HepG2 (cell line): Measurements from ENCODE around the gene F7. TPM values are rescaled to one million over a fixed set of nuclear protein-coding genes. Genes with fewer than 3 reads are reported as not detected.
A peak's percentile ranks its signal among the peaks of the same experiment; 100 is the strongest.

Source experiments
- CCDC6 ChIP-seq: sonication (generic); formaldehyde crosslinking; IDR thresholded peaks from 2 replicates; pipeline ENCODE4 v1.8.1; 2022; ENCODE audit warnings: mild to moderate bottlenecking, missing genetic modification reagents, moderate library complexity
- GLI4 ChIP-seq: sonication (generic); formaldehyde crosslinking; IDR thresholded peaks from 2 replicates; pipeline ENCODE4 v1.5.1; 2020; ENCODE audit warnings: missing genetic modification reagents, mild to moderate bottlenecking, moderate library complexity, borderline replicate concordance
- MAF1 ChIP-seq: sonication (generic); formaldehyde crosslinking; IDR thresholded peaks from 2 replicates; pipeline ENCODE4 v1.5.0; 2020; ENCODE audit warnings: missing genetic modification reagents, borderline replicate concordance
- MBNL3 ChIP-seq: fragments of 250-450 bp; sonication (Bioruptor Pico); conservative IDR thresholded peaks from 2 replicates; pipeline ENCODE4 v1.8.0; 2022; ENCODE audit warnings: mild to moderate bottlenecking, inconsistent platforms
- NPAS2 ChIP-seq: sonication (generic); formaldehyde crosslinking; IDR thresholded peaks from 2 replicates; pipeline ENCODE4 v1.8.0; 2022; ENCODE audit warnings: mild to moderate bottlenecking, missing genetic modification reagents, borderline replicate concordance
- RBM22 ChIP-seq: fragments of 200-400 bp; formaldehyde crosslinking; optimal IDR thresholded peaks from 2 replicates; pipeline ENCODE3; 2017; ENCODE audit warnings: mild to moderate bottlenecking, low read length, moderate library complexity
- SIN3B ChIP-seq: fragments of 150-350 bp; IDR thresholded peaks from 2 replicates; pipeline ENCODE4 v1.6.1; 2014; ENCODE audit warnings: low read length
- SIX1 ChIP-seq: sonication (generic); formaldehyde crosslinking; IDR thresholded peaks from 2 replicates; pipeline ENCODE4 v1.4.0; 2020; ENCODE audit warnings: missing genetic modification reagents, borderline replicate concordance
- SMARCC2 ChIP-seq: fragments of 450-650 bp; IDR thresholded peaks from 2 replicates; pipeline ENCODE4 v1.6.1; 2017; ENCODE audit warnings: antibody characterized with exemption, mild to moderate bottlenecking
- TAF1 ChIP-seq: sonication (generic); formaldehyde crosslinking; IDR thresholded peaks from 2 replicates; pipeline ENCODE4 v1.4.0; 2020; ENCODE audit warnings: missing genetic modification reagents
- ZBTB20 ChIP-seq: sonication (generic); formaldehyde crosslinking; IDR thresholded peaks from 2 replicates; pipeline ENCODE4 v1.8.1; 2023; ENCODE audit warnings: missing genetic modification reagents, low read depth, mild to moderate bottlenecking, borderline replicate concordance
- ZBTB21 ChIP-seq: sonication (generic); formaldehyde crosslinking; IDR thresholded peaks from 2 replicates; pipeline ENCODE4 v1.4.0; 2020; ENCODE audit warnings: missing genetic modification reagents
- ZBTB42 ChIP-seq: sonication (generic); formaldehyde crosslinking; IDR thresholded peaks from 2 replicates; pipeline ENCODE4 v1.5.0; 2020; ENCODE audit warnings: mild to moderate bottlenecking, missing genetic modification reagents
- ZMYM4 ChIP-seq: sonication (generic); formaldehyde crosslinking; IDR thresholded peaks from 2 replicates; pipeline ENCODE4 v1.8.1; 2023; ENCODE audit warnings: mild to moderate bottlenecking, missing genetic modification reagents
- ZNF34 ChIP-seq: sonication (generic); formaldehyde crosslinking; IDR thresholded peaks from 2 replicates; pipeline ENCODE4 v1.4.0; 2020; ENCODE audit warnings: mild to moderate bottlenecking, missing genetic modification reagents, borderline replicate concordance
- ZNF616 ChIP-seq: sonication (generic); formaldehyde crosslinking; IDR thresholded peaks from 2 replicates; pipeline ENCODE4 v1.5.0; 2020; ENCODE audit warnings: low read depth, mild to moderate bottlenecking, missing genetic modification reagents
- ZNF773 ChIP-seq: sonication (generic); formaldehyde crosslinking; IDR thresholded peaks from 2 replicates; pipeline ENCODE4 v1.4.0; 2020; ENCODE audit warnings: missing genetic modification reagents, borderline replicate concordance
- ZNF780A ChIP-seq: sonication (generic); formaldehyde crosslinking; IDR thresholded peaks from 2 replicates; pipeline ENCODE4 v1.8.0; 2022; ENCODE audit warnings: mild to moderate bottlenecking, missing genetic modification reagents, moderate library complexity
- polyA plus RNA-seq, 8 experiments: library from polyadenylated mRNA; depleted of rRNA in 3 of 8; stranded (reverse) in 7 of 8; unstranded in 1 of 8; fragments of >200 nt; fragmentation: Illumina TruSeq in 4 of 8; extraction: Trizol in 4 of 8; gene quantifications; 2 replicates each; pipeline versions ENCODE4 v1.2.1 to v1.2.3, GENCODE V29; 2011 to 2016; ENCODE audit warnings: low read depth in 4 of 8, missing spikeins in 1 of 8, mixed read lengths in 1 of 8; ENCODE audit not compliant: insufficient read depth in 1 of 8
- total RNA-seq, 5 experiments: library from RNA; depleted of rRNA; stranded (reverse); fragments of >200 nt; fragmentation: Illumina TruSeq; extraction: Trizol; gene quantifications; 2 replicates each; pipeline ENCODE4 v1.2.3, GENCODE V29; 2016; ENCODE audit warnings: low read depth in 1 of 5
- TF ChIP-seq, protein P1 (sequence below): sonication (generic); formaldehyde crosslinking; IDR thresholded peaks from 2 replicates; pipeline ENCODE4 v1.4.0; 2020; ENCODE audit warnings: missing genetic modification reagents
- TF ChIP-seq, protein P2 (sequence below): sonication (generic); formaldehyde crosslinking; IDR thresholded peaks from 2 replicates; pipeline ENCODE4 v1.8.1; 2023; ENCODE audit warnings: missing genetic modification reagents, mild to moderate bottlenecking, borderline replicate concordance
- TF ChIP-seq, protein P3 (sequence below): sonication (generic); formaldehyde crosslinking; IDR thresholded peaks from 2 replicates; pipeline ENCODE4 v1.5.0; 2020; ENCODE audit warnings: missing genetic modification reagents

Gene F7
- total and polyA plus RNA-seq, 2 of the 13 experiments (the other 11 are each of a cell fraction or from before 2014, with no cell fraction given): 12.6 to 26.5 TPM

DNA sequence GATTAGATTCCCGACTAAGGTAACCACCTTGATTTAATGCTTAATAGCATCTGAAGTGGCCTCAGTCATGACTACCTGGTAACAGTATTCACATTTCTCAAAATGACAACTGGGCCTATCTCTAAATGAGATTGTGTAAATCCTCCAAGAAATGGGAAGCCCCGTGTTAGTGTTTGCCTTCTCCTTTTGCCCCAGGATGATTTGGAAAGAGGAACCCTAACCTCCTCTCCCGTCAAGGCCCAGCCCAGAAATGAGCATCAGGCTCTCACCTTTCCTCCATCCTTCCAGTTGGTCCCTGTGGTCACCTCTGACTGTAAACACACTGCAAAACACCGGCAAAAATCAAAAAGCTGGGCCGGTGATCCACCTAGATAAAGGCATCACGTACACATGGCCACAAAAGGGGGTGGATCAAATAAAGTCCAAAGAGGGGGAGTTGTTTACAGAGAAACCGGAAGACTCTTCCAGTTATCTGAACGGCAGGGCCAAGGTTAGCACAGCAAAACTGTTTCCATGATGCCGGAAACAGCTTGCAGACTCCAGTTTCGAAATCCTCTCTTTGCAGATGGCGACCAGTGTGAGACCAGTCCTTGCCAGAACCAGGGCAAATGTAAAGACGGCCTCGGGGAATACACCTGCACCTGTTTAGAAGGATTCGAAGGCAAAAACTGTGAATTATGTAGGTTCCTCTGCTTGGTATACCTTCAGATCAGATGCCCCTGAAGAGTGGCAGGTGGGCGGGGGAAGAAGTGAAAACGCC, 33.4 kb downstream of the F7 start (continued):
- peak; percentile 82; the same call in 1 of the 2 replicates for TF ChIP-seq ZBTB20
- TF ChIP-seq, protein P1, sequence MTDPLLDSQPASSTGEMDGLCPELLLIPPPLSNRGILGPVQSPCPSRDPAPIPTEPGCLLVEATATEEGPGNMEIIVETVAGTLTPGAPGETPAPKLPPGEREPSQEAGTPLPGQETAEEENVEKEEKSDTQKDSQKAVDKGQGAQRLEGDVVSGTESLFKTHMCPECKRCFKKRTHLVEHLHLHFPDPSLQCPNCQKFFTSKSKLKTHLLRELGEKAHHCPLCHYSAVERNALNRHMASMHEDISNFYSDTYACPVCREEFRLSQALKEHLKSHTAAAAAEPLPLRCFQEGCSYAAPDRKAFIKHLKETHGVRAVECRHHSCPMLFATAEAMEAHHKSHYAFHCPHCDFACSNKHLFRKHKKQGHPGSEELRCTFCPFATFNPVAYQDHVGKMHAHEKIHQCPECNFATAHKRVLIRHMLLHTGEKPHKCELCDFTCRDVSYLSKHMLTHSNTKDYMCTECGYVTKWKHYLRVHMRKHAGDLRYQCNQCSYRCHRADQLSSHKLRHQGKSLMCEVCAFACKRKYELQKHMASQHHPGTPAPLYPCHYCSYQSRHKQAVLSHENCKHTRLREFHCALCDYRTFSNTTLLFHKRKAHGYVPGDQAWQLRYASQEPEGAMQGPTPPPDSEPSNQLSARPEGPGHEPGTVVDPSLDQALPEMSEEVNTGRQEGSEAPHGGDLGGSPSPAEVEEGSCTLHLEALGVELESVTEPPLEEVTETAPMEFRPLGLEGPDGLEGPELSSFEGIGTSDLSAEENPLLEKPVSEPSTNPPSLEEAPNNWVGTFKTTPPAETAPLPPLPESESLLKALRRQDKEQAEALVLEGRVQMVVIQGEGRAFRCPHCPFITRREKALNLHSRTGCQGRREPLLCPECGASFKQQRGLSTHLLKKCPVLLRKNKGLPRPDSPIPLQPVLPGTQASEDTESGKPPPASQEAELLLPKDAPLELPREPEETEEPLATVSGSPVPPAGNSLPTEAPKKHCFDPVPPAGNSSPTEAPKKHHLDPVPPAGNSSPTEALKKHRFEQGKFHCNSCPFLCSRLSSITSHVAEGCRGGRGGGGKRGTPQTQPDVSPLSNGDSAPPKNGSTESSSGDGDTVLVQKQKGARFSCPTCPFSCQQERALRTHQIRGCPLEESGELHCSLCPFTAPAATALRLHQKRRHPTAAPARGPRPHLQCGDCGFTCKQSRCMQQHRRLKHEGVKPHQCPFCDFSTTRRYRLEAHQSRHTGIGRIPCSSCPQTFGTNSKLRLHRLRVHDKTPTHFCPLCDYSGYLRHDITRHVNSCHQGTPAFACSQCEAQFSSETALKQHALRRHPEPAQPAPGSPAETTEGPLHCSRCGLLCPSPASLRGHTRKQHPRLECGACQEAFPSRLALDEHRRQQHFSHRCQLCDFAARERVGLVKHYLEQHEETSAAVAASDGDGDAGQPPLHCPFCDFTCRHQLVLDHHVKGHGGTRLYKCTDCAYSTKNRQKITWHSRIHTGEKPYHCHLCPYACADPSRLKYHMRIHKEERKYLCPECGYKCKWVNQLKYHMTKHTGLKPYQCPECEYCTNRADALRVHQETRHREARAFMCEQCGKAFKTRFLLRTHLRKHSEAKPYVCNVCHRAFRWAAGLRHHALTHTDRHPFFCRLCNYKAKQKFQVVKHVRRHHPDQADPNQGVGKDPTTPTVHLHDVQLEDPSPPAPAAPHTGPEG: peak; percentile 76; the same call in 1 of the 2 replicates
- no peak for TF ChIP-seq GLI4 (CRISPR knock-in tag)
- no peak for TF ChIP-seq MAF1 (CRISPR knock-in tag)
- no peak for TF ChIP-seq TAF1 (CRISPR knock-in tag)
- no peak for TF ChIP-seq ZBTB21 (CRISPR knock-in tag)
- peak; percentile 78 for TF ChIP-seq ZMYM4
- no peak for TF ChIP-seq NPAS2 (CRISPR knock-in tag)
- no peak for TF ChIP-seq SMARCC2
- TF ChIP-seq, protein P2, sequence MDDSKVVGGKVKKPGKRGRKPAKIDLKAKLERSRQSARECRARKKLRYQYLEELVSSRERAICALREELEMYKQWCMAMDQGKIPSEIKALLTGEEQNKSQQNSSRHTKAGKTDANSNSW (CRISPR knock-in tag): no peak
- no peak for TF ChIP-seq ZNF780A
- no peak for TF ChIP-seq ZNF773 (CRISPR knock-in tag)
- 0 out of 2 replicates have a peak, but pooled peaks have one; percentile 20 for TF ChIP-seq SIN3B
- peak; percentile 90 for TF ChIP-seq SIX1 (CRISPR knock-in tag)
- TF ChIP-seq, protein P3, sequence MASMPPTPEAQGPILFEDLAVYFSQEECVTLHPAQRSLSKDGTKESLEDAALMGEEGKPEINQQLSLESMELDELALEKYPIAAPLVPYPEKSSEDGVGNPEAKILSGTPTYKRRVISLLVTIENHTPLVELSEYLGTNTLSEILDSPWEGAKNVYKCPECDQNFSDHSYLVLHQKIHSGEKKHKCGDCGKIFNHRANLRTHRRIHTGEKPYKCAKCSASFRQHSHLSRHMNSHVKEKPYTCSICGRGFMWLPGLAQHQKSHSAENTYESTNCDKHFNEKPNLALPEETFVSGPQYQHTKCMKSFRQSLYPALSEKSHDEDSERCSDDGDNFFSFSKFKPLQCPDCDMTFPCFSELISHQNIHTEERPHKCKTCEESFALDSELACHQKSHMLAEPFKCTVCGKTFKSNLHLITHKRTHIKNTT (CRISPR knock-in tag): no peak
- TF ChIP-seq ZNF616 (CRISPR knock-in tag): peak; percentile 67; the same call in 1 of the 2 replicates
- no peak for TF ChIP-seq MBNL3 (CRISPR knock-in tag)
- no peak for TF ChIP-seq ZNF34 (CRISPR knock-in tag)
- TF ChIP-seq RBM22: no peak
- TF ChIP-seq ZBTB42 (CRISPR knock-in tag): peak; percentile 77; the same call in 1 of the 2 replicates
- TF ChIP-seq CCDC6 (CRISPR knock-in tag): peak; percentile 88
